NCI-H446 (cell line): ENCODE data around the gene PSD2.

ENCODE experiments used
- DNase-seq, 2 experiments: peaks; one replicate each; lab custom pipeline; 2025; lab: John Stamatoyannopoulos, UW

Gene PSD2

DNA sequence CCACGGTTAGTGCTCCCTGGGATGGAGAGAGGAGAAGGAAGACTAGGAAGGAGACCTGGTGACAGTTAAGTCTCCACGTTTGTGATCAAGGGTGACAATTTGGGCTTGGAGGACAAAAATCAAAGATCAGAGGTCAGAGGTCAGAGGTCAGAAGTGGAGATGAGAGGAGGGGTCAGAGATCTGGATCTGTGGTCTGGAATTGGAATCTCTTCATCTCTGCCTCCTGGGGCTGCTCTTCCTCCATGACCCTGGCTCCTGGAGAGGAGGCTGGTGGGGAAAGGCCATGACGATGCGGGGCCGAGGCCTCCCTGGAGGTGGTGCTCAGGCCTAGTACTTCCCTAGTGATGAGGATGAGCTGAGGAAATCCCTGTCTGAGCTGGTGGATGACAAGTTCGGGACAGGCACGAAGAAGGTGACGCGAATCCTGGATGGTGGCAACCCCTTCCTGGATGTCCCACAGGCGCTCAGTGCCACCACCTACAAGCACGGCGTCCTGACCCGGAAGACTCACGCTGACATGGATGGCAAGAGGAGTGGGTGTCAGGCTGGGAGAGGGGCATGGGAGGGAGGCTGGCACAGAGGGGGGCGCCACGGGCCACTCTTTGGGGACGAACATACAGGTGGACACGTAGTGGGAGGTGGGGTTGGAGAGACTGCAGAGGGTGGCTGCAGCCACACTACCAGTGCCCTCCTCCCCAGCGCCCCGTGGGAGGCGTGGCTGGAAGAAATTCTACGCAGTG, 41.0 kb downstream of the PSD2 start:
- no peak for DNase-seq

DNA sequence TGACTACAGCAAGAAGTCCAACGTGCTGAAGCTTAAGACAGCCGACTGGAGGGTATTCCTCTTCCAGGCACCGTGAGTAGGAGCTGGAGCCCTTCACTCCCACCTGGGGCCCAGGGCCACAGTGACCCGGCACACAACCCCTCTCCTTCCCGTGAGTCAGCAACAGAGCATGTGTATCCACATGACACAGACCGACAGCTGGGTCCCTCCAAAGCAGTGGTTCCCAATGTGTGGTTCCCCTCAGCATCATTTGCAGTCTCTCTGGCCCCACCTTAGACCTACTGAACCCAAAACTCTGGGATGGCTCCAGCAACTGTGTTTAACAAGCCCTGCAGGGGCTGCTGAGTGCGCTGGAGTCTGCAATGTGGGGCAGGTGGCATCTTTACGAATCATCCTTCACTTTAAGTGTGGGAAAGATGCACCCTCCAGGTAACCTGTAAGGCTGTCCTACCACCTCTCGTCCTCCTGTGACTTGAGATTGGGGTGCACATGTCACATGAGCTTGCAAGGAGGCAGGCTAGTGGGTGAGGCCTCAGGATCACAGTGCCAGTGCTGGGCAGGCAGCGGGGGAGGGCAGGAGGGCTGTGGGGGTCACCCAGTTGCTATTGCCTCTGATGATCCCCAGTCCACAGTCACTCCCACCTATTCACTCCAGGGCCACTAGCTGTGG, 42.2 kb downstream of the PSD2 start:
- no peak for DNase-seq

DNA sequence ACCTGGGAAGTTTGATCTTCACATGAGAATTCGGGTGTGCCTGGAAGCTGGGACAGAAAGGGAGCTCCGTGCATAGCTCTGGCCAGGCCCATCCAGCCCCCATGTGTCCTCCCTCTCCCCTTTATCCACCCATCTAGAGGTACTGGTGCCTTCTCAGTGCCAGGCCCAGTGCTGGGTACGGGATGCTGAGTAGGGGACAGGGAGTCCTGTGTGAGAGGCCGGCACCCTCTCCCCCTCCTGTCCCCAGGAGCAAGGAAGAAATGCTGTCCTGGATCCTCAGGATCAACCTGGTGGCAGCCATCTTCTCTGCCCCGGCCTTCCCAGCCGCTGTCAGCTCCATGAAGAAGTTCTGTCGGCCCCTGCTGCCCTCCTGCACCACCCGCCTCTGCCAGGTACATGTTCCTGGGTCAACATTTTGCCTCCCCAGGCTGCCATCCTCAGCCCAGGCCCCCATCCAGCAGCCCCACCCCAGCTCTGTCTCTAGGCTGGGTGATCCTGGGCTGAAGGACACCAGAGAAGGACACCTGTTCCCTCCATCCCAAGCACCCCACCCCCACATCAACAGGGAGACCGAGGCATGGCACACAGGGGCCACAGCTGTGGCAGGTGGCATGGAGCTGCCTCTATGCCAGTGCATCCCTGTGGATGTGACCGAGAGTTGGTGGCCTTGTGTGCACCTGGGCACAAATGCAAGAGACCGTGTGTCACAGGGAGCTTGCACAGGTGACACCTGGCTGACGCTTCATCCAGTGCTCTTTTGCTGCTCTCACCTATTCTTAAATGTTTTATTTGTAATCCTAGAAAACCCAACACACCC, 43.0 kb downstream of the PSD2 start:
- no peak for DNase-seq

DNA sequence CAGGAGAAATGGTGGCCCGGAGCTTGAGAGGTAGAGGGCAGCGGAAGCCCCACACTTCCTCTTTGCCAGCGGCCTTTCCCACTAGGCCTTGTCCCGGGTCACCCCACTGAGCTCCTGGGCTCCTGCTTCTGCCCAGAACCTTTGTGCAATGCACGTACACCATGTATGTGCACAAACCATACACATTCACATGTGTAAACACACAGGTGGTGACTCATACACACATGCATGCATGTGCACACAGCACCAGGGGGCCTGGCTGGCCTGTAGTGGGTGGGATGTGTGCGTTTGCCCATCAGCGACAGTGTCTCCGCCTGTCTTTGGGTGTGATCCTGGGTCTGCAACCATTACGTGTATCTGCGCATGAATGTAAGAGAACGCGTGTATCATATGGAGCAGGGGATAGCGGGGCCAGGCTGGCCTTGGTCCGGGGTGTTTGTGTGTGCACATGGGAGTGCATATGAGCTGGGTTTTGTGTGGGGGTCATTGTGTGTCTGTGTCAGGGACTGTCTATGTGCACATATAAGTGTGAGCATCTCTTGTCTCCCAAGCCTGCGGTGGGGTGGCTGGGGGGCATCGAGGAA, 43.7 kb downstream of the PSD2 start:
- no peak for DNase-seq

DNA sequence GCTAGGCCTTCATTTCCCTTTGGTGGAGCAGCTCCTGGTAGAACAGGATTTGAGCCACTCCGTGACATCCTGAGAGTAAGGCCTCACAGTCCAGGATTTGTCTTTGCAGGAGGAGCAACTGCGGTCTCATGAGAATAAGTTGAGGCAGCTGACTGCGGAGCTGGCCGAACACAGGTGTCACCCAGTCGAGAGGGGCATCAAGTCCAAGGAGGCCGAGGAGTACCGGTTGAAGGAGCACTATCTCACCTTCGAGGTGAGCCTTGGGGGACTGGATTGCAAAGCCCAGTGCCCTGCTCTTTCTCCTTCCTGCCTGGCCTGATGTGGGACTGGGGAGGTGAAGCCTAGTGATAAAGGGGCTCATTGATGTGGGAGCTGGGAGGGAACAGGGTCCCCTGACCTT, 44.3 kb downstream of the PSD2 start:
- DNase-seq: no peak

DNA sequence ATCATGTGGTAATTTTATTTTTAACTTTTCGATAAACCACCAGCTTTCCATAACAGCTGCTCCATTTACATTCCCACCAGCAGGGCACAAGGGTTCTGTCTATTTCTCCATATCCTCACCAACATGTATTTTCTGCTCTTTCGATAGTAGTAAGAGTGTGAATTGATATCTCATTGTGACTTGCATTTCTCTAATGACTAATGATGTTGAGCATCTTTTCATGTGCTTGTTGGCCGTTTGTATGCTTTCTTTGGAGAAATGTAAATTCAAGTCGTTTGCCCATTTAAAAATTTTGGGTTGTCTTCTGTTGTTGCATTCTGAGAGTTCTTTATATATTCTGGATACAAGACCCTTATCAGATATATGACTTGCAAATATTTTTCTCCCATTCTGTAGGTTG, 45.9 kb downstream of the PSD2 start:
- DNase-seq: no peak

DNA sequence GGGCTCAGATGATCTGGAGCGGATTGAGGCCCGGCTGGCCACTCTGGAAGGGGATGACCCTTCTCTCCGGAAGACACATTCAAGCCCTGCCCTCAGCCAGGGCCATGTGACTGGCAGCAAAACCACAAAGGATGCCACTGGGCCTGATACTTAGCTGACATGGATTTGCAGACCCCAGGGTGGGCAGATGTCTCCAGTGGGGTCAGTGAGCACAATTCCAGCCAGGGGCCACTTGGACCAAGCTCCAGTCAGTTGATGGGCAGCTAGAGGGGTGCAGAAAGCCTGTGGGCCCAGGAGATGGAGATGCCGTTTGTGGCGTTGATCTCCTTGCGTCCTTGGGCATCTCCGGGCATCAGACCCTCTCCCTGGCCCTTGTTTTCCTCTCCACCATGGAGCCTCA, 46.7 kb downstream of the PSD2 start:
- DNase-seq: no peak

DNA sequence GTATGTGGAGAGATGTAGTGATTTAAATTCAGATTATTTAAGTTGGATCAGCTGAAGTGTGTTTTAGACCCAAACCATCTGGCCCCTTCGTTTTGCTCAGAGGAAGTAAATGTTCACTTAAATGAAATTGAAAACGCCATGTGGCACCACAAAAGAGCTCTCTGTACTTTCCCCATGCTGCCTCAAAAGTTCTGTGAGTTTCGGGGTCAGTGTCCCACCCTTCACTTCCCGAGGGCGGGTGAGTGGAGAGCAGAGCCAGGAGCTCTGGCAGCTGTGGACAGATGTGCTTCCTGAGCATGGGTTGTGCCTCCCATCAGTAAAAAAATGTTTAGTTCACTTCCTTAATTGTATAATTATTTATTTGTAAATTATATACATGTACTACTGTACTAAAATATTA, 48.4 kb downstream of the PSD2 start:
- DNase-seq: no peak

DNA sequence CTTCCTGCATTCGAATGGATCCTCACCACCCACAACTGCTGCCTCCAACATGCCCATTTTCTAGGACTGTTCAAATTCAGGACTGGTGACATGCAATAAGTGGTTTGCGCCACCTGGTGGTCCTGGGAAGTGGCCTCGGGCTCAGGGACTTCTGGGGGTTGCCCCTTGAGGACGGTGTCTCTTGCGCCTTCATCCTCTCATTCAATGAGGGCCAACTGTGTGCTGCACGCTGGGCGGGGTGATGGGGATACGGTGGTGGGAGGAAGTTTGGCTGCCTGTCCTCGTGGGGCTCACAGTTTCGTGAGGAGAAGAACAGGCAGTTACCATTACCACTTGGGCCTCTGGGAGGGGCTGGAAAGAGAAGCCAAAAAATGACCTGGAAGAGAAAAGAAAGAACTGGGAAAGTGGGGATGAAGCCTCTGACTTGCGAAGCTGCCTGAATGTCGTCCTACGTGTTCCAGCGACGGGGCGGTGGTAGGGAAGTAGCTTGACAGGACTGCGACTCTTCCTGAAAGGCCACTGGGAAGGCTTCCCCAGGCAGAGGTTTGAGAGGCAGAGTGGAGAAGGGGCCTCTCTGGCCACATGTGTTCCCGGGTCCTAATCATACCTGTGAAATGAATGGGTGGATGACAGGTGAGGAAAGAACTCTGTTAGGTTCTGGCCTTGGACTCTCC, 49.0 kb downstream of the PSD2 start:
- DNase-seq: peak; percentile 33 to 84

DNA sequence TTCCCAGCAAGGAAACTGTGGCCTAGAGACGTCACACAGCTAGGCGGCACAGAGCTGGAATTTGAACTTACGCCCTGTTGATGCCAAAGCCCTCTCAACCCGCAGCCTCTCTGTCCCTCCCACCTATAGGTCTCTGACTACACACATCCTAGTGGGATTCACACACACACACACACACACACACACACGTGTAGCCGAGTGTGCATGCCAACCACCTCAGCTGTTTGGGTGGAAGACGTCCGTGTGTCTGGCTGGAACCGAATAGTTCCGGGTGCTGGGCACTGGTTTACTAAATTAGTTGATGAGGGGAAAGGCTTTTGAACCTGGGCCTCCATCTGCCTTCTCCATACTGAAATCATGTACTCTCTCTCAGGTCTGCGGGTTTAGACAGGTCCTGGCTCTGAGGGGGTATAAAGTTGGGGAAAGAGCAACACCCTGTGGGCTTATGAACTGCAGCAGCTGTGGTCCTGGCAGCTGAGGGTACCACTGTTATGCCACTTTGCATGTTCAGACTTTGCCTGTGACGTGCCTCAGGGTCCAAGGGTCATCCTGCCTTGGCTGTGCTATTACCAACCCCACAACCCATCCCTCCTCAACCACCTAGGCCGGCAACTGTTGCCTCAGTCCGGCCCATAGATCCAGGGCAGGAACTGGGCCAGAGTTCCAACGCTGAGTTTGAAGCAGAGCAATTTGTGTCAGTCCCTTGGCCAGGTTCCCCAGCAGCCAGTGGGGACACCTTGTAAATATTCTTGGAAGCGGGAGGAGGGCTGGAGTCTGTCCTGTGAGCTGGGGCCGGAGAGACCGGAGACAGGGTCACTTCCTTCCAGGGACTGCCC, 50.5 kb downstream of the PSD2 start:
- no peak for DNase-seq

DNA sequence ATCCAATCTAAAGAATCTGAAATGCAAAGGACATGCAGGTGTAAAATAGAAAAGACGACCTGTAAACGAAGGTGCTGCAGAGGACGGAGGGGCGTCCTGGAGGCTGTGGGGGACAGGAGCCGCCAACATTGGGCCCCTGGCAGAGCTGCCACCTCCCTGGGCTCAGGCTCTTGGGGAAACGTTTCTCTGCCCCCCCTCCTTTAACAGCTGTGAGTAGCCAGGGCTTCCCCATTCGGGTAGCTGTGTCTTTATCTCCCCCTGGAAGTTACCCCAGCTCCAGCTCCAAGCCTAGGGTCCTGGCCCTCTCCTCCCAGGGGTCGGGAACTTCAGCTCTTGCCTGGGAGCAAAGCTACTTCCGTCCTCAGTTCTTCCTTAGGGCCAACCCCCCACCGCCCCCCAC, 51.5 kb downstream of the PSD2 start:
- no peak for DNase-seq

DNA sequence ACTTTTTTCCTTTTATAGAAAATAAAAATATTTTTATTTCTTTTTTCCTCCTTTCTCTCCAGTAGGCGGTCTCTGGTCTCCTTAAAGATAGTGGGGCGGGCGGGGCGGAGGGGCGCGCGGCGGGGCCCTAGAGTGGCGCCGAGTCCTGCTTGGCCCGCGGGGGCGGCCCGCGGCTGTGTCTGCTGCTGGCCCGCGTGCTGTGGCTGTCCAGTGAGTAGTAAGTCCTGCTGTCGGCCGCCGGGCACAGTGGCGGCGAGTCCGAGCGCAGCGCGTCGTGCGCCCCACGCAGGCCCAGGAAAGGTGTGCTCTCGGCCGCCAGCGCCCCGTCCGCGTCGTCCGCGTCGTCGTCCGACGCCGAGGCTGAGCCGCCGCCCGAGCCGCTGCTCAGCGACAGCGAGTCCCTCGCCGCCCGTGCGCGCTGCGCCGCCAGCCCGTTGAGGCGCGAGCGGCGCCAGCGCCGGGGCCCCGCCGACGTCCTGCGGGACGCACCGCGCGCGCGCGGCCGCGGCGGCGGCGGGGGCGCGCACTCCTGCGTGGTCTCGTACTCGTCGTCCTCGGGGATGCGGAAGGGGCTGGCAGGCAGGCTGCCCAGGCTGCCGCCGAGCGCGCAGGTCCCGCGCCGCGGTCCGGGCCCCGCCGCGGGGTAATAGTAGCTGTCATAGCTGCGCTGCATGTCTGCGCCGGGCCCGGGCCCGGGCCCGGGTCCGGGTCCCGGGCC, 52.3 kb downstream of the PSD2 start:
- no peak for DNase-seq

DNA sequence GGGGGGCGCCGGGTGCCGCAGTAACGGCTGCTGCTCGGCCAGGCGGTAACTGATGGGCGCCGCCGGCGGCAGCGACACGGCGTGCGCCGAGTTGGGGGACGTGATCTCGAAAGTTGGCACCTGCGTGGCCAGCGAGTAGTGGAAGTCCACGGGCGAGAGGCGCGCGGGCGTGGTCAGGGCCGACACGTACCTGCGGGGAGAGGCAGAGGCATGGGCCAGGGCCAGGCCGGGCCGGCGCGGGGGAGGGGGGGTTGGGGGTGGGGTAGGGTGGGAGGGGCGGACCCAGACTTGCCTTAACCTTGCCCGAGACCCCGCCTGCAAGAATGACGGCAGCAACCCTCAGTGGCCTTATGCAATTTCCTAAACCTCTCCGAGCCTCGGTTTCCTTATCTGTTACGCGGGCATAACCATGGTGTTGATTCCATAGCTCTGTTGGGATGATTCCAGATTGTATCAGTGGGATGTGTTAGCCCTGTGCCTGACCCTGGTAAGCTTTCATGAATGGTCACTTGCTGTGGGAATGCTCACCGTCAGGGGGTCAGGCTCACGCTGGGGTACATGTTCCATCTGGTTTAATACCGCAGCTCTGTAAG, 53.0 kb downstream of the PSD2 start:
- DNase-seq: no peak

DNA sequence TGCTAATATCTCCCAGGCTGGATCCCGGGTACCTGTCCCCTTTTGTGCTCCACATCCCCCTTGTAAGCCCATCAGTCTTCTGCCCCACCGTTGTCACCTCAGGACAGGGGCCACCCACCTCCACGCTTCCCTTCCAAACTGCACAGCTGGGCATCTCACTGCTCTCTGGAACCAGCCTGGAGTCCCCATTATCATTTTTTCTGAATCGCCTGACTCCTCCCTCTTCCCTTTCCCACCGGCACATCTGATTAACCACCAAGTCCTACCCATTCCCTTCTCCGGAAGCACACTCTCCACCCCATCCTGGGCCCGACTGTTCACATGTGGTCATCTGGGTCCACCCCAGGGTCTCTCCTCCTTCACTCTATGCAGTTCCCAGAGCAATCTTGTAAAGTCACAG, 53.9 kb downstream of the PSD2 start:
- no peak for DNase-seq

DNA sequence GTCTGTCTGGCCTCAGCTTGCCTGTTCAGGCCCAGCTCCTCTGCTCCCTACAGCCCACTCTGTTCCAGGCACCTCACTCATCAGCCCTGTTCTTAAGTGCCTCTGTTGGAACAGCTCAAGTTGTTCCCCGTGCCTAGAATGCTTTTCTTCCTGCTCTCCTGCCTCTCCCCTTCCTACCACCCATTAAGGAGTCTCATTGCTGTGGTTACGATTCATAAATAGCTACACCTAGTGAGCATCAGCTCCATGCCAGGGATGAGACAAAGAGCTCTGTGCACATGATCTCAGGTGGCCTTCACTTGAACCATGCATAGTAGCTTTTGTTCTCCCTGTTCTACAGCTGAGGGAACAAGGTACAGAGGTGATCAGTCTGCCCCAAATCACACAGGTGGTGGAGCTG, 54.3 kb downstream of the PSD2 start:
- DNase-seq: no peak

DNA sequence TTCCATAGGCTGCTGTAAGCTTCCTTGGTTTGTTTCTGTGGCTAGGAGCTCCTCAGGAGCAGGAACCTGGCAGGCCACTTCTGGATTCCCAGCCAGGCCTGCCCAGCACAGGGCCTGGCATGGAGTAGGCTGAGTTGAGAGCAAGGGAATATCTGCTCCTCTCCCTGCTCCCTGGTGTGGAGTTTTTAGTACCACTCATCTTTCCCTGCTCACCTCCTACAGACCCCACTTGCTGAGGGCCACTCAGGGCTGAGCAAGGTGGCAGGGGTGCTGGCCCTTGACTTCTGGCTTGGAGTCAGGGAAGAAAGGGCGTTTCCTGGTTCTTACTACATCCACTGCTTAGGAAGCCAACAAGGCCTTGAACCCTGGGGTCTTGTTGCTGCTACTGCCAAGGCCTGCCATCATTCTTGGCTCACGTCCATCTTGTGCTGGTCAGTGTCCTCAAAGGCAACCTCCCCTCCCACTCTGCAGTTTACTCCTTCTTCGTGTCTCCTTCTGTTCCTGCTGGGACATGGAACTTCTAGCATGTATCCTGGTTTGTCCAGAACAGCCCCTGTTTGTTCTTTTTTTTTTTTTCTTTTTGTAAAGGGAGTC, 54.9 kb downstream of the PSD2 start:
- no peak for DNase-seq

DNA sequence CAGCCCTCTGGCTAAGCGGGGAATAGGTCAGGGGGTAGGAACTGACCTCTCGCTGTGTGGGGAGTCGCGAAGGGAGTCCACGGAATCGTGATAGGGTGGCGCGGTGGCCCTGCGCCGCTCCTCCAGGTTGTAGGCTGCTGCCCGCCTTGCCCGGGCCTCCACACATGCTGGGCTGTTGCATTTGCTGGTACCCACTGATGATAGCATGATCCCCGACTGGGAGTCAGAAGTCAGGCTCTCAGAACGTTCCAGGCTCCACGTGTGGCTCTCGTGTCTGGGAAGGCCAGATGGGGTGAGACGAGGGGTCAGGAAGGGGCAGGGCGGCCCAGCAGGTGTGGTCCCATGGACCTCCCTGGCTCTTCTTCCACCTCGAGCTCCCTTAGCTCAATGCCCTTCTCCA, 56.0 kb downstream of the PSD2 start:
- no peak for DNase-seq

DNA sequence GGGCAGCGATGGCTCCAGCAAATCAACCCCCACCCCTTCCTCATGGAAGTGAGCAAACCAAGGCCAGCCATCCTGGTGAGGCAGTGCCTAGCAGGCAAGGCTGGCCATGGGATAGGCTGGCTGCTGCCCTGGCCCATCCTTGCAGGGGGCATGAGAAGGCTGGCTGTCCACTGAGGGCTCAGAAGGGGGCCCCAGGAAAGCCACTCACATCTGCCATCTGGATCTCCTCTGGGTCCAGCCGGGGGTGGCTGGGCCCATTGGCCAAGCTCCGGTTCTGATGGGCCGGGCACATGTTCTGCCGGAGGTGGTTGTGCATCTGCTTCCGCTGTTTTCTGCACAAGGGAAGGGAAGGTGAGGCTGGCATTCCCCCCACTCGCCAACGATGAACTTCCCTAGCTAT, 57.1 kb downstream of the PSD2 start:
- DNase-seq: no peak

DNA sequence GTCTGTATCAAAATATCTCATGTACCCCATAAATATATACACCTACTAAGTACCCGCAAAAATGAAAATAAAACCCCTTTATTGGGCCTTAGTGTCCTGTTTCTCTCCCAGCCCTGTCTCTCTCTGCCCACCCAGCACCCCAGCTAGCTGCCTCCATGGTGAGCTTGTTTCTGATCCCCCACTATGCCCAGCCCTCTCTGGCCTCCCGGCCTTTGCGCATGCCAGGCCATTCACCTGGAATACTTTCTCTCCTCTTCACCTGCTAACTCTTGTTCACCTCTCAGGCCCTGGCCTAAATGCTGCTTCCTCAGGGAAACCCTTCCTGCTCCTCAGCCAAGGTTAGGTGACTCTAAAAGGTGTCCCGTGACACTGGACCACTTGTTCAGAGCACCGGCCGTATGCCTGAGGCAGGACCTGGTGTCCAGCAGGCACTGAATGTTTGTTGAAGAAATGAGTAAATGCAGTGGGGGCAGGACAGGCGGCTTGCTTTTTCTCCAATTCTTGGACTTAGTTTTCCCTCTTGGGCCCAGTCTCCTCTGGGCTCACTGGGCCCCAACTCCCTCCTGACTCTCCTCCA, 58.5 kb downstream of the PSD2 start:
- no peak for DNase-seq
